ENCODE measurements around the gene TBC1D14.

GRCh38 chr4:6967846-6968340, 58.3 kb downstream of the TBC1D14 start:
- no peak for TF ChIP-seq EZH2phosphoT487 (IDR thresholded peaks at IDR 0.05; ENCODE audit: low read depth, severe bottlenecking, unreplicated experiment)
- TF ChIP-seq CTCF (IDR thresholded peaks at IDR 0.05; ENCODE audit: poor library complexity): no peak
- TF ChIP-seq EZH2 (IDR thresholded peaks at IDR 0.05; ENCODE audit: borderline replicate concordance): no peak
